H9 (cell line): Measurements from ENCODE around the gene JSRP1. TPM values are rescaled to one million over a fixed set of nuclear protein-coding genes. Genes with fewer than 3 reads are reported as not detected.

ENCODE experiments used
- DNase-seq: peaks from one replicate; pipeline ENCODE4 v3.0.0-alpha.2; 2017
- H2AFZ ChIP-seq: one replicate; pipeline ENCODE4 v1.6.1; 2013; ENCODE audit warnings: mild to moderate bottlenecking, low read length, control low read depth, moderate library complexity
- H2AK5ac ChIP-seq: 2 replicates; pipeline ENCODE4 v1.6.1; 2013; ENCODE audit warnings: low read length, control low read depth, mixed read lengths; ENCODE audit not compliant: insufficient read length
- H2BK120ac ChIP-seq: one replicate; pipeline ENCODE4 v1.6.1; 2013; ENCODE audit warnings: low read depth, mild to moderate bottlenecking, low read length, control low read depth, inconsistent platforms; ENCODE audit not compliant: poor library complexity, severe bottlenecking
- H2BK12ac ChIP-seq: 2 replicates; pipeline ENCODE4 v1.6.1; 2013; ENCODE audit warnings: low read length, control low read depth, mixed read lengths, low read depth; ENCODE audit not compliant: insufficient read length
- H2BK15ac ChIP-seq: 2 replicates; pipeline ENCODE4 v1.6.1; 2013; ENCODE audit warnings: low read depth, low read length, control low read depth
- H2BK20ac ChIP-seq: one replicate; pipeline ENCODE4 v1.6.1; 2013; ENCODE audit warnings: low read depth, mild to moderate bottlenecking, low read length, control low read depth, inconsistent platforms; ENCODE audit not compliant: poor library complexity, severe bottlenecking
- H2BK5ac ChIP-seq: 2 replicates; pipeline ENCODE4 v1.6.1; 2013; ENCODE audit warnings: low read length, control low read depth, mixed read lengths; ENCODE audit not compliant: insufficient read length
- H3K14ac ChIP-seq: 2 replicates; pipeline ENCODE4 v1.6.1; 2013; ENCODE audit warnings: low read length, control low read depth; ENCODE audit not compliant: insufficient read depth
- H3K18ac ChIP-seq: 2 replicates; pipeline ENCODE4 v1.6.1; 2013; ENCODE audit warnings: low read depth, mild to moderate bottlenecking, mixed read lengths, low read length, control low read depth; ENCODE audit not compliant: insufficient read length
- H3K23ac ChIP-seq: 2 replicates; pipeline ENCODE4 v1.6.1; 2013; ENCODE audit warnings: low read length, control low read depth, mixed read lengths, low read depth; ENCODE audit not compliant: insufficient read length
- H3K23me2 ChIP-seq: 2 replicates; pipeline ENCODE4 v1.6.1; 2013; ENCODE audit warnings: low read depth, mild to moderate bottlenecking, mixed read lengths, low read length, control low read depth; ENCODE audit not compliant: insufficient read length, poor library complexity, severe bottlenecking
- H3K27ac ChIP-seq: 2 replicates; pipeline ENCODE4 v1.5.1; 2013; ENCODE audit warnings: low read length, control low read depth, mixed read lengths, low read depth; ENCODE audit not compliant: insufficient read length
- H3K27me3 ChIP-seq: 2 replicates; pipeline ENCODE4 v1.6.1; 2013; ENCODE audit warnings: low read length, control low read depth, inconsistent platforms; ENCODE audit not compliant: insufficient read depth
- H3K4ac ChIP-seq: 2 replicates; pipeline ENCODE4 v1.6.1; 2013; ENCODE audit warnings: low read depth, mild to moderate bottlenecking, control low read depth, inconsistent platforms, low read length, moderate library complexity
- H3K4me1 ChIP-seq: 2 replicates; pipeline ENCODE4 v1.6.1; 2013; ENCODE audit warnings: low read length, control low read depth, inconsistent platforms; ENCODE audit not compliant: insufficient read depth
- H3K4me2 ChIP-seq: 2 replicates; pipeline ENCODE4 v1.6.1; 2013; ENCODE audit warnings: low read length, control low read depth, mixed read lengths; ENCODE audit not compliant: insufficient read length, insufficient read depth
- H3K56ac ChIP-seq: 2 replicates; pipeline ENCODE4 v1.6.1; 2013; ENCODE audit warnings: low read depth, mild to moderate bottlenecking, mixed read lengths, low read length, control low read depth; ENCODE audit not compliant: insufficient read length
- H3K79me1 ChIP-seq: 2 replicates; pipeline ENCODE4 v1.6.1; 2013; ENCODE audit warnings: low read depth, mild to moderate bottlenecking, moderate library complexity, low read length, control low read depth, inconsistent platforms; ENCODE audit not compliant: insufficient read depth, poor library complexity, severe bottlenecking
- H3K79me2 ChIP-seq: 2 replicates; pipeline ENCODE4 v1.6.1; 2013; ENCODE audit warnings: low read length, control low read depth, inconsistent platforms; ENCODE audit not compliant: insufficient read depth
- H3K9ac ChIP-seq: 2 replicates; pipeline ENCODE4 v1.6.1; 2013; ENCODE audit warnings: low read length, control low read depth, mixed read lengths; ENCODE audit not compliant: insufficient read length; ENCODE audit errors: extremely low read depth
- H3K9me3 ChIP-seq: one replicate; pipeline ENCODE4 v1.6.1; 2013; ENCODE audit warnings: low read depth, low read length, inconsistent platforms; ENCODE audit not compliant: control insufficient read depth
- H3T11ph ChIP-seq: one replicate; pipeline ENCODE4 v1.6.1; 2013; ENCODE audit warnings: mild to moderate bottlenecking, low read length, control low read depth, inconsistent platforms
- H4K20me1 ChIP-seq: one replicate; pipeline ENCODE4 v1.6.1; 2013; ENCODE audit not compliant: control insufficient read depth, insufficient read length, insufficient read depth
- H4K5ac ChIP-seq: 2 replicates; pipeline ENCODE4 v1.6.1; 2013; ENCODE audit warnings: low read depth, mild to moderate bottlenecking, mixed read lengths, low read length, control low read depth; ENCODE audit not compliant: insufficient read length
- H4K8ac ChIP-seq: replicated peaks from 2 replicates; pipeline ENCODE4 v1.6.1; 2013; ENCODE audit warnings: low read length, control low read depth, mixed read lengths, low read depth; ENCODE audit not compliant: insufficient read length
- H4K91ac ChIP-seq: 2 replicates; pipeline ENCODE4 v1.6.1; 2013; ENCODE audit warnings: low read depth, mild to moderate bottlenecking, moderate library complexity, mixed read lengths, low read length, control low read depth; ENCODE audit not compliant: insufficient read length
- H3K27ac Mint-ChIP-seq, 3 experiments: 2 replicates in 2 of 3; 3 replicates in 1 of 3; pipeline ENCODE4 v1.8.0; 2020 to 2021; ENCODE audit warnings: mixed read lengths in 3 of 3, mild to moderate bottlenecking in 1 of 3, moderate library complexity in 1 of 3
- H3K27me3 Mint-ChIP-seq: 2 replicates; pipeline ENCODE4 v1.8.0; 2021; ENCODE audit warnings: low read depth, mild to moderate bottlenecking, moderate library complexity, mixed read lengths
- H3K36me3 Mint-ChIP-seq, 3 experiments: 2 replicates in 2 of 3; 3 replicates in 1 of 3; pipeline ENCODE4 v1.8.0; 2020 to 2021; ENCODE audit warnings: low read depth in 3 of 3, mixed read lengths in 3 of 3; ENCODE audit not compliant: insufficient read depth in 1 of 3
- H3K4me1 Mint-ChIP-seq, 2 experiments: 2 replicates each; pipeline ENCODE4 v1.8.0; 2020; ENCODE audit warnings: mixed read lengths in 2 of 2
- H3K4me3 Mint-ChIP-seq, 2 experiments: 2 replicates in 1 of 2; 3 replicates in 1 of 2; pipeline ENCODE4 v1.8.0; 2020 to 2021; ENCODE audit warnings: mild to moderate bottlenecking in 2 of 2, mixed read lengths in 2 of 2, moderate library complexity in 1 of 2
- H3K9me3 Mint-ChIP-seq, 2 experiments: 2 replicates in 1 of 2; 3 replicates in 1 of 2; pipeline ENCODE4 v1.8.0; 2020; ENCODE audit warnings: mild to moderate bottlenecking in 2 of 2, mixed read lengths in 2 of 2, moderate library complexity in 1 of 2
- CTCF ChIP-seq: fragments of 200-600 bp; sonication (generic); conservative IDR thresholded peaks from 3 replicates; pipeline ENCODE4 v1.8.0; 2021; ENCODE audit warnings: antibody characterized with exemption, mild to moderate bottlenecking
- WGBS: extraction: QIAGEN DNeasy Blood & Tissue Kit; methylation state at CpG from one replicate; pipeline ENCODE4 v1.1.7; 2013; ENCODE audit warnings: missing lambda C conversion rate, low lambda C conversion rate, mixed read lengths; ENCODE audit not compliant: insufficient read length; ENCODE audit errors: extremely low coverage; 5-methylcytosine and 5-hydroxymethylcytosine counted together
- total RNA-seq: library from RNA; stranded (reverse); gene quantifications from 2 replicates; pipeline ENCODE4 v1.2.1, GENCODE V29; 2021

JSRP1 gene
- total RNA-seq, 1 experiment from 2014 or later = 0.90 TPM

GRCh38 chr19:2244486-2244885 lies 11.7 kb downstream of the JSRP1 start:
- Histone ChIP-seq H2BK15ac (no peak overlapping the region), H3T11ph (no peak overlapping the region), H3K4me2 (no peak overlapping the region), H3K14ac (no peak overlapping the region), H4K5ac (no peak overlapping the region), H3K4ac (no peak overlapping the region), H3K27ac (no peak overlapping the region), H3K9ac (no peak overlapping the region), H3K23ac (no peak overlapping the region), H2BK12ac (no peak overlapping the region), H3K4me1 (no peaks in the 10 kb centered on the region), H4K20me1 (peaks cover 2% of the 10 kb centered on the region), H3K9me3 (no peaks in the 10 kb centered on the region), H4K8ac (no peak overlapping the region), H2AK5ac (no peak overlapping the region), H3K27me3 (no peaks in the 10 kb centered on the region), H3K23me2 (no peaks in the 10 kb centered on the region), H2BK20ac (no peak overlapping the region), H3K79me1 (peaks cover 13% of the 10 kb centered on the region), H4K91ac (no peak overlapping the region), H2AFZ (no peak overlapping the region), H3K56ac (no peak overlapping the region), H2BK120ac (no peak overlapping the region), H3K18ac (no peak overlapping the region), H2BK5ac (no peak overlapping the region), H3K79me2 (peaks cover 31% of the 10 kb centered on the region; the same call in 1 of the 2 replicates)
- DNase-seq = no peak
- Mint-ChIP-seq H3K4me3 (no peak overlapping the region), H3K27me3 (no peaks in the 10 kb centered on the region; the same call in 1 of the 2 replicates), H3K4me1 (peaks cover 16 to 19% of the 10 kb centered on the region in 2 experiments), H3K9me3 (no peaks in the 10 kb centered on the region), H3K36me3 (peaks cover 16 to 51% (median 50%) of the 10 kb centered on the region in 3 experiments; a peak in 6 of 7 replicates), H3K27ac (no peak overlapping the region; a peak in 1 of 7 replicates)
- no CpG with 5 or more reads among the region's 21 CpGs for WGBS
- TF ChIP-seq CTCF = no peak
